Astrocyte (in vitro differentiated cells and primary cell): ENCODE measurements around the gene PKP4.

Experiments
- CTCF ChIP-seq: IDR thresholded peaks from 2 replicates; pipeline ENCODE4 v1.5.1; 2011; ENCODE audit warnings: low read depth, mild to moderate bottlenecking, inconsistent platforms, low read length, moderate library complexity; ENCODE audit not compliant: insufficient read depth
- EZH2 ChIP-seq: IDR thresholded peaks from 2 replicates; pipeline ENCODE4 v1.6.1; 2012; ENCODE audit warnings: mild to moderate bottlenecking, low read length, inconsistent platforms; ENCODE audit not compliant: insufficient read depth

- no peak for TF ChIP-seq CTCF
- no peak for TF ChIP-seq EZH2
These were observed 40.7 kb downstream of the PKP4 start for GRCh38 chr2:158497486-158497885.
